ENCODE measurements around the gene HOXB2.
A peak's percentile ranks its signal among the peaks of the same experiment; 100 is the strongest.

Gene HOXB2

GRCh38 chr17:48549281-48549630, 4.3 kb upstream of the HOXB2 start (continued):
- TF ChIP-seq ZNF18 (tag by site-specific recombination; IDR thresholded peaks at IDR 0.05): no peak
- no peak for TF ChIP-seq ZNF19 (tag by site-specific recombination; IDR thresholded peaks at IDR 0.05; ENCODE audit: low read depth)
- TF ChIP-seq PRDM6 (tag by site-specific recombination; IDR thresholded peaks at IDR 0.05): peak; percentile 82
- TF ChIP-seq PRDM2 (tag by site-specific recombination; IDR thresholded peaks at IDR 0.05; ENCODE audit: borderline replicate concordance): no peak
- TF ChIP-seq ZNF777 (tag by site-specific recombination; IDR thresholded peaks at IDR 0.05; ENCODE audit: borderline replicate concordance): no peak
- TF ChIP-seq ZNF155 (tag by site-specific recombination; IDR thresholded peaks at IDR 0.05): no peak
- TF ChIP-seq ZNF530 (tag by site-specific recombination; IDR thresholded peaks at IDR 0.05; ENCODE audit: low read depth): no peak
- TF ChIP-seq FEZF1 (tag by site-specific recombination; IDR thresholded peaks at IDR 0.05): peak; percentile 80
- 0 out of 2 replicates have a peak, but pooled peaks have one; percentile 3 for TF ChIP-seq KLF10 (tag by site-specific recombination; IDR thresholded peaks at IDR 0.05)
- no peak for TF ChIP-seq TSHZ1 (tag by site-specific recombination; IDR thresholded peaks at IDR 0.05; ENCODE audit: borderline replicate concordance)

GRCh38 chr17:48548523-48549280, 3.8 kb upstream of the HOXB2 start:
- peak overlapping the region; percentile 100 for H3K27ac ChIP-seq (ENCODE audit: extremely low read depth, low read depth, low read length)
- no peak overlapping the region for H3K4me3 ChIP-seq (ENCODE audit: low read depth, low read length)
- H3K36me3 ChIP-seq (ENCODE audit: control insufficient read depth in 2 of 2, insufficient read depth in 1 of 2, low read length in 2 of 2): peaks cover 15 to 40% of the 10 kb centered on the region in 2 experiments
- peaks cover 48% of the 10 kb centered on the region for H3K4me1 ChIP-seq (ENCODE audit: control insufficient read depth, insufficient read depth, low read length)
- TF ChIP-seq PRDM6 (tag by site-specific recombination; IDR thresholded peaks at IDR 0.05) (peak; percentile 92), KLF10 (tag by site-specific recombination; IDR thresholded peaks at IDR 0.05) (0 out of 2 replicates have a peak, but pooled peaks have one; percentile 13), ZNF366 (tag by site-specific recombination; conservative IDR thresholded peaks at IDR 0.05) (no peak)
- ChIA-PET CTCF (interaction anchor here (0.6 to 3.1 kb wide), 4 partner anchors 9 to 50 kb away, joined by 3 to 15 read pairs (median 4); no protein-coding TSS in a partner anchor), POLR2A (no interaction called here)
- H3K9me3 ChIP-seq (ENCODE audit: control insufficient read depth, insufficient read depth, low read depth, low read length): no peaks in the 10 kb centered on the region
